K562 (cell line): Measurements from ENCODE around the gene TNIP1. TPM values are rescaled to one million over a fixed set of nuclear protein-coding genes. Genes with fewer than 3 reads are reported as not detected.

Source experiments
- ATAC-seq: fragments of 200-7000 bp; cut with Tn5 transposase; 3 replicates; pipeline ENCODE4 v1.9.1; 2020; ENCODE audit warnings: moderate library complexity
- BruUV-seq: library from RNA; stranded (reverse); fragments of 400-500 nt; replicated peaks from 2 replicates; lab custom pipeline; 2021; lab: Mats Ljungman, UMichigan
- CTCF ChIA-PET: fragments of 300-600 bp; formaldehyde crosslinking; extraction: SDS; loops from one replicate; lab custom pipeline; 2021; ENCODE audit warnings: low intra/inter-chr PET ratio; lab: Yijun Ruan, JAX
- POLR2A ChIA-PET: fragments of 300-600, 350-650 bp; sonication (Branson Sonifier 250); formaldehyde crosslinking; extraction: SDS; loops from one replicate; lab custom pipeline; 2021; ENCODE audit warnings: antibody characterized with exemption, inconsistent platforms; lab: Yijun Ruan, JAX
- DNase-seq, 4 experiments: peaks; one replicate each; pipeline versions ENCODE4 v3.0.0 to v3.0.0-alpha.2; 2011 to 2018; ENCODE audit warnings: low spot score in 3 of 4, mixed read lengths in 3 of 4; ENCODE audit errors: extremely low read depth in 1 of 4
- FAIRE-seq: peaks from 2 replicates; lab custom pipeline; 2011; peaks lifted over from hg19 to GRCh38; lab: Jason Lieb, UNC
- H2AFZ ChIP-seq: 2 replicates; pipeline ENCODE4 v1.6.0; 2011; ENCODE audit warnings: low read depth, low read length, control low read depth, inconsistent platforms
- H3K27ac ChIP-seq: fragments of 200-600 bp; 3 replicates; pipeline ENCODE4 v1.8.0; 2011; ENCODE audit warnings: low read depth, mild to moderate bottlenecking, control low read depth, inconsistent platforms, low read length, moderate library complexity, mixed read lengths; ENCODE audit errors: extremely low read depth
- H3K27me3 ChIP-seq, 2 experiments: fragments of 300-600 bp in 1 of 2; 2 replicates in 1 of 2; 3 replicates in 1 of 2; pipeline versions ENCODE4 v1.6.0 to v1.8.0; 2011; ENCODE audit warnings: inconsistent platforms in 2 of 2, low read length in 2 of 2, mild to moderate bottlenecking in 1 of 2, mixed read lengths in 1 of 2, moderate library complexity in 1 of 2; ENCODE audit not compliant: control insufficient read depth in 2 of 2, insufficient read depth in 2 of 2
- H3K36me3 ChIP-seq: fragments of 300-600 bp; 3 replicates; pipeline ENCODE4 v1.8.0; 2011; ENCODE audit warnings: mild to moderate bottlenecking, low read length, inconsistent platforms; ENCODE audit not compliant: control insufficient read depth, insufficient read depth
- H3K4me1 ChIP-seq, 2 experiments: fragments of 200-600 bp in 1 of 2; replicated peaks in 1 of 2; 2 replicates in 1 of 2; 3 replicates in 1 of 2; pipeline versions ENCODE4 v1.5.1 to v1.8.0; 2011; ENCODE audit warnings: inconsistent platforms in 2 of 2, low read length in 2 of 2, mild to moderate bottlenecking in 1 of 2, mixed read lengths in 1 of 2, moderate library complexity in 1 of 2; ENCODE audit not compliant: control insufficient read depth in 2 of 2, insufficient read depth in 2 of 2
- H3K4me2 ChIP-seq: 2 replicates; pipeline ENCODE4 v1.6.1; 2011; ENCODE audit warnings: low read length, control low read depth, inconsistent platforms, mixed read lengths; ENCODE audit not compliant: insufficient read depth
- H3K4me3 ChIP-seq: fragments of 200-600 bp; sonication (generic), shearing (Covaris generic); 2 replicates; pipeline ENCODE4 v1.5.1; 2016; ENCODE audit warnings: control low read depth, inconsistent platforms
- H3K79me2 ChIP-seq: fragments of 200-600 bp; 3 replicates; pipeline ENCODE4 v1.8.0; 2011; ENCODE audit warnings: low read length, inconsistent platforms; ENCODE audit not compliant: control insufficient read depth, insufficient read depth
- H3K9ac ChIP-seq, 2 experiments: 2 replicates each; pipeline versions ENCODE4 v1.6.0 to v1.6.1; 2011; ENCODE audit warnings: low read depth in 2 of 2, low read length in 2 of 2, control low read depth in 1 of 2, inconsistent platforms in 1 of 2, mild to moderate bottlenecking in 1 of 2, mixed read lengths in 1 of 2; ENCODE audit not compliant: insufficient read depth in 1 of 2
- H3K9me1 ChIP-seq: one replicate; pipeline ENCODE4 v1.6.0; 2011; ENCODE audit warnings: inconsistent platforms, mild to moderate bottlenecking, low read length, moderate library complexity; ENCODE audit not compliant: control insufficient read depth, insufficient read depth
- H3K9me3 ChIP-seq: replicated peaks from 2 replicates; pipeline ENCODE4 v1.5.1; 2011; ENCODE audit warnings: low read depth, low read length, inconsistent platforms; ENCODE audit not compliant: control insufficient read depth, insufficient read depth
- H4K20me1 ChIP-seq: replicated peaks from 2 replicates; pipeline ENCODE4 v1.6.1; 2011; ENCODE audit warnings: low read length, inconsistent platforms, mixed read lengths; ENCODE audit not compliant: control insufficient read depth, insufficient read depth
- DLX4 ChIP-seq: fragments of 250-450 bp; sonication (Bioruptor Pico); IDR thresholded peaks from 2 replicates; pipeline ENCODE4 v1.6.1; 2021; ENCODE audit warnings: mild to moderate bottlenecking
- ESRRB ChIP-seq: fragments of 250-450 bp; sonication (Bioruptor Pico); IDR thresholded peaks from 2 replicates; pipeline ENCODE4 v1.5.0; 2020; ENCODE audit warnings: mild to moderate bottlenecking, moderate library complexity, borderline replicate concordance
- KDM4B ChIP-seq, 2 experiments: fragments of 450-650 bp in 1 of 2; sonication (generic) in 1 of 2; IDR thresholded peaks; 2 replicates each; pipeline ENCODE4 v1.6.1; 2016 to 2017; ENCODE audit warnings: borderline replicate concordance in 2 of 2, antibody characterized with exemption in 1 of 2, low read depth in 1 of 2, mild to moderate bottlenecking in 1 of 2
- NBN ChIP-seq: fragments of 450-650 bp; IDR thresholded peaks from 2 replicates; pipeline ENCODE4 v1.6.1; 2016; ENCODE audit warnings: low read depth, mild to moderate bottlenecking
- THRB ChIP-seq: fragments of 450-650 bp; formaldehyde crosslinking; conservative IDR thresholded peaks from 2 replicates; pipeline ENCODE4 v1.4.0; 2022; ENCODE audit warnings: mild to moderate bottlenecking, missing genetic modification characterization
- ZBTB1 ChIP-seq: sonication (generic); formaldehyde crosslinking; IDR thresholded peaks from 2 replicates; pipeline ENCODE4 v1.8.1; 2023; ENCODE audit warnings: missing genetic modification reagents, low read depth, mild to moderate bottlenecking, borderline replicate concordance
- ZNF165 ChIP-seq: fragments of 250-450 bp; sonication (Bioruptor Pico); IDR thresholded peaks from 2 replicates; pipeline ENCODE4 v1.4.0; 2020; ENCODE audit warnings: borderline replicate concordance
- ZNF239 ChIP-seq: fragments of 250-450 bp; sonication (Bioruptor Pico); IDR thresholded peaks from 2 replicates; pipeline ENCODE4 v1.4.0; 2020; ENCODE audit warnings: mild to moderate bottlenecking
- WGBS: fragments of 100-300 bp; shearing (Covaris generic); methylation state at CpG from one replicate; pipeline ENCODE4 v1.1.6; 2016; ENCODE audit warnings: low coverage, mixed read lengths; ENCODE audit not compliant: insufficient coverage; ENCODE audit errors: missing lambda C conversion rate; 5-methylcytosine and 5-hydroxymethylcytosine counted together
- in situ Hi-C: fragments of 300-500 bp; cut with MboI; formaldehyde crosslinking; loops from 4 replicates; pipeline ENCODE4 v1.15.0; 2018; ENCODE audit warnings: inconsistent platforms, mixed read lengths
- intact Hi-C: fragments of 100-400 bp; cut with micrococcal nuclease; formaldehyde crosslinking; loops from 2 replicates; pipeline ENCODE4 v1.14.2; 2022
- polyA plus RNA-seq, 8 experiments: library from polyadenylated mRNA; depleted of rRNA in 4 of 8; stranded (reverse) in 5 of 8; unstranded in 3 of 8; fragments of >200 nt; fragmentation: Nextera tagmentation in 2 of 8; fragmentation: Illumina TruSeq in 1 of 8; extraction: Ambion mirVana in 2 of 8; extraction: Trizol in 1 of 8; gene quantifications; 2 replicates each; pipeline versions ENCODE4 v1.2.1 to v1.2.3, GENCODE V29; 2011 to 2014; ENCODE audit warnings: inconsistent platforms in 1 of 8, missing spikeins in 1 of 8
- total RNA-seq, 7 experiments: library from RNA; depleted of rRNA in 6 of 7; stranded (reverse); fragments of >200 nt in 6 of 7; fragmentation: Illumina TruSeq in 2 of 7; extraction: Trizol in 2 of 7; gene quantifications; 2 replicates each; pipeline versions ENCODE4 v1.2.1 to v1.2.3, GENCODE V29; 2011 to 2021; ENCODE audit warnings: low replicate concordance in 1 of 7
- TF ChIP-seq, protein P1 (sequence below): fragments of 250-450 bp; sonication (Bioruptor Pico); IDR thresholded peaks from 2 replicates; pipeline ENCODE4 v1.5.0; 2020; ENCODE audit warnings: mild to moderate bottlenecking
- TF ChIP-seq, protein P2 (sequence below): fragments of 450-650 bp; formaldehyde crosslinking; IDR thresholded peaks from 2 replicates; pipeline ENCODE4 v1.4.0; 2020; ENCODE audit warnings: mild to moderate bottlenecking, moderate library complexity

The TNIP1 gene
- total and polyA plus RNA-seq, 9 of the 15 experiments (the other 6 are each of a cell fraction or from before 2014, with no cell fraction given), result 0.46 to 41.0 (median 24.6) TPM

DNA sequence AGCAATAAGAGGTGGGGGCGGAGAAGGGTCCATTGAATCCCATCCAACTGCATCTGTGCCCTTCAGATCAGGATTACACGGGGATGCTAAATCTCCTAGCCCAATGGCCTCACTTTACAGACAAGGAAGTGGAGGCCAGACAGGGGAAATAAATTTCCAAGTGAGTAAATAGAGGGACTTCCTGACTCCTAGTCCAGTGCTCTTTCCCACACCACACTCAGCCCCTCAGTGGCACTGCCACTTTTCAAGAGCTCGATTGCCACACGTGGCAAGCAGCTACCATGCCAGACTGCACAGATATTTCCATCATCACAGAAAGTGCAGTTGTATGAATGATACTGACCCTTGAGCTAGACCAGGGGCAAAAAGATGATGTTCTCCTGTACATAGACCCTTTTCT is 8.2 kb upstream of the TNIP1 start:
- intact Hi-C loops, result loop anchor here (10.0 kb wide), 1 partner anchor 604 kb away; no protein-coding TSS in a partner anchor
- BruUV-seq, result no TSS peak
- CTCF ChIA-PET, result no interaction called here
- H3K9ac ChIP-seq, result no peak overlapping the region
- H3K9me1 ChIP-seq, result no peaks in the 10 kb centered on the region
- H3K4me2 ChIP-seq, result no peak overlapping the region
- in situ Hi-C loops, result no loop called here
- H3K27me3 ChIP-seq, result no peaks in the 10 kb centered on the region; a peak in 1 of 5 replicates
- H3K9me3 ChIP-seq, result no peaks in the 10 kb centered on the region
- no peaks in the 10 kb centered on the region for H4K20me1 ChIP-seq
- no peak for TF ChIP-seq THRB (CRISPR knock-in tag)
- no peak for TF ChIP-seq ZBTB1 (CRISPR knock-in tag)
- H3K4me1 ChIP-seq, result peaks cover 6 to 8% of the 10 kb centered on the region in 2 experiments
- no peak for FAIRE-seq
- no peak overlapping the region for H2AFZ ChIP-seq
- WGBS, result 10% methylated on average over 4 of the region's 4 CpGs
- H3K36me3 ChIP-seq, result no peaks in the 10 kb centered on the region
- no peak overlapping the region for H3K4me3 ChIP-seq
- no peak for ATAC-seq
- H3K79me2 ChIP-seq, result no peaks in the 10 kb centered on the region
- no peak overlapping the region for H3K27ac ChIP-seq
- DNase-seq, result no peak
- POLR2A ChIA-PET, result interaction anchor here (1.5 to 2.6 kb wide), 4 partner anchors 8 to 17 kb away, joined by 3 to 14 read pairs (median 9); partner anchors contain the start of gene TNIP1

- H3K4me2 ChIP-seq, result no peak overlapping the region
- no peak overlapping the region for H3K4me3 ChIP-seq
- WGBS, result 69% methylated on average over 6 of the region's 7 CpGs
- ChIA-PET CTCF (no interaction called here), POLR2A (interaction anchor here (1.5 kb wide), 1 partner anchor 9 kb away, joined by 6 read pairs; no protein-coding TSS in a partner anchor)
- intact Hi-C loops (loop anchor here (10.0 kb wide), 1 partner anchor 603 kb away; no protein-coding TSS in a partner anchor), in situ Hi-C loops (no loop called here)
- no peak for ATAC-seq
- FAIRE-seq, result no peak
- no peaks in the 10 kb centered on the region; a peak in 1 of 5 replicates for H3K27me3 ChIP-seq
- no peaks in the 10 kb centered on the region for H4K20me1 ChIP-seq
- H3K9me1 ChIP-seq, result no peaks in the 10 kb centered on the region
- H3K27ac ChIP-seq, result no peak overlapping the region
- H3K4me1 ChIP-seq, result peaks cover 6% of the 10 kb centered on the region in 2 experiments; a peak in 4 of 5 replicates
- no peaks in the 10 kb centered on the region for H3K36me3 ChIP-seq
- peak overlapping the region in 1 of 2 experiments; percentile 48; a peak in 1 of 4 replicates for H3K9ac ChIP-seq
- no peaks in the 10 kb centered on the region for H3K9me3 ChIP-seq
- DNase-seq, result no peak
- H2AFZ ChIP-seq, result no peak overlapping the region
- BruUV-seq, result no TSS peak
- H3K79me2 ChIP-seq, result 0 out of 3 replicates have a peak, but pooled peaks cover 2% of the 10 kb centered on the region
- TF ChIP-seq KDM4B (IDR thresholded peaks at IDR 0.05; ENCODE audit: borderline replicate concordance in 2 of 2, low read depth in 1 of 2) (no peak), ZNF239 (CRISPR knock-in tag) (no peak), NBN (no peak), DLX4 (CRISPR knock-in tag) (no peak), ZNF165 (CRISPR knock-in tag) (no peak), ESRRB (CRISPR knock-in tag) (no peak)
- TF ChIP-seq, protein P1, sequence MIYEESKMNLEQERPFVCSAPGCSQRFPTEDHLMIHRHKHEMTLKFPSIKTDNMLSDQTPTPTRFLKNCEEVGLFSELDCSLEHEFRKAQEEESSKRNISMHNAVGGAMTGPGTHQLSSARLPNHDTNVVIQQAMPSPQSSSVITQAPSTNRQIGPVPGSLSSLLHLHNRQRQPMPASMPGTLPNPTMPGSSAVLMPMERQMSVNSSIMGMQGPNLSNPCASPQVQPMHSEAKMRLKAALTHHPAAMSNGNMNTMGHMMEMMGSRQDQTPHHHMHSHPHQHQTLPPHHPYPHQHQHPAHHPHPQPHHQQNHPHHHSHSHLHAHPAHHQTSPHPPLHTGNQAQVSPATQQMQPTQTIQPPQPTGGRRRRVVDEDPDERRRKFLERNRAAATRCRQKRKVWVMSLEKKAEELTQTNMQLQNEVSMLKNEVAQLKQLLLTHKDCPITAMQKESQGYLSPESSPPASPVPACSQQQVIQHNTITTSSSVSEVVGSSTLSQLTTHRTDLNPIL, result no peak
- TF ChIP-seq, protein P2, sequence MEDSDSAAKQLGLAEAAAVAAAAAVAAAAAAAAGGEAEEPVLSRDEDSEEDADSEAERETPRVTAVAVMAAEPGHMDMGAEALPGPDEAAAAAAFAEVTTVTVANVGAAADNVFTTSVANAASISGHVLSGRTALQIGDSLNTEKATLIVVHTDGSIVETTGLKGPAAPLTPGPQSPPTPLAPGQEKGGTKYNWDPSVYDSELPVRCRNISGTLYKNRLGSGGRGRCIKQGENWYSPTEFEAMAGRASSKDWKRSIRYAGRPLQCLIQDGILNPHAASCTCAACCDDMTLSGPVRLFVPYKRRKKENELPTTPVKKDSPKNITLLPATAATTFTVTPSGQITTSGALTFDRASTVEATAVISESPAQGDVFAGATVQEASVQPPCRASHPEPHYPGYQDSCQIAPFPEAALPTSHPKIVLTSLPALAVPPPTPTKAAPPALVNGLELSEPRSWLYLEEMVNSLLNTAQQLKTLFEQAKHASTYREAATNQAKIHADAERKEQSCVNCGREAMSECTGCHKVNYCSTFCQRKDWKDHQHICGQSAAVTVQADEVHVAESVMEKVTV (CRISPR knock-in tag), result no peak
Observed at GRCh38 chr5:151087486-151087885, 6.7 kb upstream of the TNIP1 start.
